HG03045 (cell line): ENCODE results near the gene GTF2H4.
"Not testable (repeated sequence)": the region's sequence is repeated elsewhere in the genome, so short reads cannot be mapped to it uniquely, and the experiment has no call there.

ENCODE experiments used
- ATAC-seq: cut with Tn5 transposase; IDR thresholded peaks from one replicate; pipeline ENCODE4 v1.9.1; 2021; ENCODE audit warnings: mild to moderate bottlenecking, moderate library complexity; ENCODE audit not compliant: unreplicated experiment

Gene GTF2H4

DNA sequence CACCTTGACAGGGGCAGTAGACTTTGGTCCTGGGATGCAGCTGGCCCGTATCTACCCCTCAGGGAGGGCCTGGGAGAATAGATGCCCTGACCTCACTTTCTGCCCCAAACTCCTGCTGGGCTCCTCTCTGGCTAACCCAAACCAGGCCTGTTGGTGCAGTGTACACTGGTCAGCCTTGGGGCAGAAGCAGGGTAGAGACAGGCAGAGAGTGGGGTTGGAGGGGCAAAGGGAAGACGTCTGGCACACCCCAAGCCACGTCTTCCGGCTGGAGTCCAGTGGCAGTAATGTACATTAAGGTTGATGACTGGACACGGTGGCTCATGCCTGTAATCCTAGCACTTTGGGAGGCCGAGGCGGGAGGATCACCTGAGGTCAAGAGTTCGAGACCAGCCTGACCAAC, 14.3 kb upstream of the GTF2H4 start:
- no peak for ATAC-seq

DNA sequence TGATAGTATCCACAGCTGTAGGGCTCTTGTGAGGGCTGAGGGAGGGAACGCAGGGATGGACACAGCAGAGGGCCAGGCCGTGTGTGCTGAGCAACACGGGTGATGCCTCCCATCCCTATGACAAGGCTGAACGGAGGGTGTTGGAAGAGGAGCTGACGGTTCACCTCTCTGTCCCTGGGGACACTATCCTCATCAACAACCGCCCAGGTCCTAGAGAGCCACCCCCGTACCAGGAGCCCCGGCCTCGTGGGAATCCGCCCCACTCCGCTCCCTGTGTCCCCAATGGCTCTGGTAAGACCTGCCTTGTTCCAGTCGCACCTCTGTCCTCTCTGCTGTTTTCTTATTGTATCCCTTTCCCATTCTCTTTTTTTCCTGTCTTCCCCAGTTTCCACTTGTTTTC, 13.6 kb upstream of the GTF2H4 start:
- ATAC-seq: no peak

DNA sequence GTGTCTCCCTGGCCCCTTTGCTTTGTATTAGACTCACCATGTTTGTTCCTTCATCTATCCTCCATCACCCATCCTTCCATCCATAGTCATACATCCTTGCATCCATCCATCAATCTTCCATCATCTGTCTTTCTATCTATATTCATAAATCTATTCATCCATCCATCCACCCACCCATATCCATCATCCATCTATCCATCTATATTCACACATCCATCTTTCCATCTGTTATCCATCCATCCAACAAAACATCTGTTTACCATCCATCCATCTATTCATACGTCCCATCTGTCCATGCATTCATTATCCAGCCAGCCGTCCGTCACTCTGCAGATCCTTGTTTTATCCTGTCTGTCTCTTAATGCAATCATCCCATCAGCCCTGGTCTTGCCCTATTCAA, 13.1 kb upstream of the GTF2H4 start:
- no peak for ATAC-seq

DNA sequence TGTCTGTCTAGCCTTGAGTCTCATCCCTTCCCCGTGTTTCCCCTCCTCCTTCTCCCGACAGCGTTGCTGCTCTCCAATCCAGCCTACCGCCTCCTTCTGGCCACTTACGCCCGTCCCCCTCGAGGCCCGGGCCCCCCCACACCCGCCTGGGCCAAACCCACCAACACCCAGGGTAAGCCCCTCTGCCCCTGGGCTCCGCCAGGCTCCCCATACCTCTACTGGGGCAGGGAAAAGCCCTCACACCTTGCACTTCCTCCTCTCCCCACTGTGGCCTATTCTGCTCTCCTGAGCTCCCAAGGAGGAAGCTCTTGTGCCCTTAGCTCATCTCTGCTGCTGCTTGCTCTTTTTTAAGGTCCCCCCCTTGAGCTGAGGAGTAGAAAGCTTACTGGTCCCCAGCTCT, 12.7 kb upstream of the GTF2H4 start:
- no peak for ATAC-seq

DNA sequence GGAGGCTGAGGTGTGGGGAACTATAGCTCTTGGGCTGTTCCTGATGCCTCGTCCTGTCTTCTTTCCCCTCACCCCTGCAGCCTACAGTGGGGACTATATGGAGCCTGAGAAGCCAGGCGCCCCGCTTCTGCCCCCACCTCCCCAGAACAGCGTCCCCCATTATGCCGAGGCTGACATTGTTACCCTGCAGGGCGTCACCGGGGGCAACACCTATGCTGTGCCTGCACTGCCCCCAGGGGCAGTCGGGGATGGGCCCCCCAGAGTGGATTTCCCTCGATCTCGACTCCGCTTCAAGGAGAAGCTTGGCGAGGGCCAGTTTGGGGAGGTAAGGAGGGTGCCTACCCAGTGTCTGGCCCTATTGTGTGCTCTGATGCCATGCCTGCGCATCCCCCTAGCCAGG, 11.5 kb upstream of the GTF2H4 start:
- no peak for ATAC-seq

DNA sequence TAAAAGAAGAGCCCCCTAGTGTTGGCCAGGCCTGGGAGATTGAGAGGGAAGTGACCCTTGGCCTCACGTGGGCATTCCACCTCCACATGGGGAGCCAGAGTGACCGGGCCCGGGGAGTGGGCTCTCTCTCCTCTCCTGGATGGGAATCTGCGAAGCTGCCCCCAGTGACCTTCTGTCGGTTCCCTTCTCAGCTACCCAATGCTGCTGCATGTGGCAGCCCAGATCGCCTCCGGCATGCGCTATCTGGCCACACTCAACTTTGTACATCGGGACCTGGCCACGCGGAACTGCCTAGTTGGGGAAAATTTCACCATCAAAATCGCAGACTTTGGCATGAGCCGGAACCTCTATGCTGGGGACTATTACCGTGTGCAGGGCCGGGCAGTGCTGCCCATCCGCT, 10.1 kb upstream of the GTF2H4 start:
- ATAC-seq: no peak

DNA sequence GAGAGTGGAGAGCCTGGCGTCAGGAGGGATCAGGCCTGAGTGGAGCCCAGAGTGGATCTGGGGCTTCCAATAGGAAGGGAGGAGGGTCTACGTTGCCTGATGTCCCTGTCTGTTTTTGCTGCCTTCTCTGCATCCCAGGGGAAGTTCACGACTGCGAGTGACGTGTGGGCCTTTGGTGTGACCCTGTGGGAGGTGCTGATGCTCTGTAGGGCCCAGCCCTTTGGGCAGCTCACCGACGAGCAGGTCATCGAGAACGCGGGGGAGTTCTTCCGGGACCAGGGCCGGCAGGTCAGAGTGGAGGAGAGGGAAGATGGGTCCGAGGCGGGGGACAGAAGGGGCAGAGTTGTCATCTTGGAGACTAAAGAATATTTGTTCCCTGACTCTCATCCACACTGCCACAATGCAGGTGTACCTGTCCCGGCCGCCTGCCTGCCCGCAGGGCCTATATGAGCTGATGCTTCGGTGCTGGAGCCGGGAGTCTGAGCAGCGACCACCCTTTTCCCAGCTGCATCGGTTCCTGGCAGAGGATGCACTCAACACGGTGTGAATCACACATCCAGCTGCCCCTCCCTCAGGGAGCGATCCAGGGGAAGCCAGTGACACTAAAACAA, 9.2 kb upstream of the GTF2H4 start:
- ATAC-seq: no peak

DNA sequence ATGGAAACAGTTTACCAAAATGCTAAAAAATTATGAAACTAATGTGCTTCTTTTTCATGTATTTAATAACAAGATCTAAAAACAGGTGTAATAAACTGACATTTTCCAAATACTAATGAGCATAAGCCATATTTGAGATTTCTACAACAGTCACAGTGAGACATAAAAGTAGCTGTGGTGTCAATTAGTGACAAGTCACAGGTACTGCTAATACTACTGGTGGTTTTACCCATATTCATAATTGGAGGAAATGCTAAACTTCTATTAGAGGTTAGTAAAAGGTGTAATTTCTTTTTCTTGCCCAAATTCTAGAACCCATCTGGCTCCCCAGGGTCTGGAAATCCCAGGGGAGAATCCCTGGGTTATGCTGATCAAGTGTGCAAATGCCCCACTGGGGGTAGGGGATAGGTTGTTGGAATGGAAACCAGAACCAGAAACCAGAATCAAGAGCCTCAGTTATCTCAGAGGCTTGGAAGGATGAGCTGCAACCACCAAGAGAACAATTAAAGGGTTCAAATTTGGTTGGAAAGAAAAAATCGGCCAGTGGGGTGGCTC, 7.1 kb upstream of the GTF2H4 start:
- ATAC-seq: no peak

DNA sequence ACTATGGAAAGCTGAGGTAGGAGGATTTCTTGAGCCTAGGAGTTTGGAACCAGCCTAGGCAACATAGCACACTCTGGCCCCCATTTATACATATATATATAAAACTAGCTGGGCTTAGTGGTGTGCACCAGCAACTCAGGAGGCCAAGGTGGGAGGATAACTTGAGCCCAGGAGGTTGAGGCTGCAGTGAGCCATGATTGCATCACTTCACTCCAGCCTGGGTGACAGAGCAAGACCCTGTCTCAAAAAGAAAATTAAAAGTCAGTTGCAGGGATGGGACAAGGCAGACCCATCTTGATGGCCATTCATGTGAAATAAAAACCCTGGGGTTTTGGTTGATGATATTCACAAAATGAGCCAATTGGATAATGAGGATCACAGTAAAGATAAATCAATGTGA, 6.6 kb upstream of the GTF2H4 start:
- no peak for ATAC-seq

DNA sequence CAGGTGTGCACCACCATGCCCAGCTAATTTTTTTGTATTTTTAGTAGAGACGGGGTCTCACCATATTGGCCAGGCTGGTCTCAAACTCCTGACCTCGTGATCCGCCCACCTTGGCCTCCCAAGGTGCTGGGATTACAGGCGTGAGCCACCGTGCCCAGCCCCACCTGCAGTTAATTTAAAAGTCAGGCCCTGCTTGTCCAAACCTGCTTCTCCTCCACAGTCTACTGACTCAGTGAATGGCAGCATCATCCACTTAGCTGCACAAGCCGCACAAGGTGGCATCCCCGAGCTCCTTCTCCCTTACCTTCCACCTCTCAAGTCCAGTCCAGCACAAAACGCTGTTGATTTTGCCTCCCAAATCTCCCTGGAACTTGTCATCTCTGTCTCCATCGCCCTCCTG, 5.8 kb upstream of the GTF2H4 start:
- not testable (repeated sequence) for ATAC-seq

DNA sequence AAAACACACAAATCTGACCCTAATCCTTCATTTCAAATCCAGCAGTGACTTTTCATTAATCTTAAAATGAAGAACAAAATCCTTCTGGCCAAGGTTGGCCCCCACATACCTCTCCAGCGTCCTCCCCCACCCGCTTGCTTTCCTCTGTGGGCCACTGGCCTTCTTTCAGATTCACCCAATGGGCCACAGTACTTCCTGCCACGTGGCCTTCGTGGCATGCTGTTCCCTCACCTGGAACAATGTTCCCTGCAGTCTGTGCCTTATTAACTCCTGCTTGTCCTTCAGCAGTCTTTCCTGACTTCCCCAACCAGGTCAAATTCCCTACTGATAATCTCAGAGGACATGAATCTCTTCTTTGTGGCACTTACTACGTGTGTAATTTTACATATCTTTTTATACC, 5.3 kb upstream of the GTF2H4 start:
- no peak for ATAC-seq

DNA sequence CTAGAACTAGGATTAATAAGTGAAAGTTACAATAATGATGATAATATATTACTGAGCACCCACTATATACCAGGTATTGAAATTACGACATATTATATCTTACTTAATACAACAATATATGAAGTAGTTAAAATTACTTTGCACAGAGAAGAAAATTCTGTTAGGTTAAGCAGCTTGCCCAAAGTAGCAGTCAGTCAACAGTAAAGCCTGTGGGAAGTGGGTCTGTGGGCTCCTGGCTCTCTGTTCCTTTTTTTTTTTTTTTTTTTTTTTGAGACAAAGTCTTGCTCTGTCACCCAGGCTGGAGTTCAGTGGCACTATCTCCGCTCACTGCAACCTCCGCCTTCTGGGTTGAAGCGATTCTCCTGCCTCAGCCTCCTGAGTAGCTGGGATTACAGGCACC, 4.8 kb upstream of the GTF2H4 start:
- ATAC-seq: no peak

DNA sequence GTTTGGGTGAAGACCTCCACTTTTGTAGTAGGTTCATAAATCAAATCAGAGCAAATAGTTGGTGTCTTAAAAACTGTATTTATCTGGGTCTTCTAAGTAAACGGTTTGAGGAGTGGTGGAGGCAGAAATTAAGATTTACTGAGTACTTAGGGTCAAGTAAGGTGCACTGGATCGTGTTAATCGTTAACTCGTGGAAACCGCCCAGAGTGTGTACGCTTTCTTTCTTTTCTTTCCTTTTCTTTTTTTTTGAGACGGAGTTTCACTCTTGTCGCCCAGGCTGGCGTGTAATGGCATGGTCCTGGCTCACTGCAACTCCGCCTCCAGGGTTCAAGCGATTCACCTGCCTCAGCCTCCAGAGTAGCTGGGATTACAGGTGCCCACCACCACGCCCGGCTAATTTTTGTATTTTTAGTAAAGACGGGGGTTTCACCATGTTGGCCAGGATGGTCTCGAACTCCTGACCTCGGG, 683 bp upstream of the GTF2H4 start:
- ATAC-seq: not testable (repeated sequence)

DNA sequence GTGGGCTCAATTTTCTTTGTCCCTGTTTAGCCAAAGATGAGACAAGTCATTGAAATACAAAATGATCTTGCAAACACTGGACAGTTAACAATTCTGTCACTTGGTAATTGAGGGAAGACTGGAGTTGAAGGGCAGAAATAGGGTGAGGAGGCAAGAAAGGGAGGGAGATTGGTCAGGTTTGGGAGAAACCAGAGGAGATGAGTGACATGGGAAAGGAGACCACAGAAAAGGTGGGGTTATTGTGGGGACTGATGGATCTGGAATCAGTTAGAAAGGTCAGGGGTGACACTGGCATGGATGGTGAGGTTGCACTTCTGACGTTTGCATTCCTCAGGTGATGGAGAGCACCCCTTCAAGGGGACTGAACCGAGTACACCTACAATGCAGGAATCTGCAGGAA, 693 bp downstream of the GTF2H4 start:
- ATAC-seq: no peak

DNA sequence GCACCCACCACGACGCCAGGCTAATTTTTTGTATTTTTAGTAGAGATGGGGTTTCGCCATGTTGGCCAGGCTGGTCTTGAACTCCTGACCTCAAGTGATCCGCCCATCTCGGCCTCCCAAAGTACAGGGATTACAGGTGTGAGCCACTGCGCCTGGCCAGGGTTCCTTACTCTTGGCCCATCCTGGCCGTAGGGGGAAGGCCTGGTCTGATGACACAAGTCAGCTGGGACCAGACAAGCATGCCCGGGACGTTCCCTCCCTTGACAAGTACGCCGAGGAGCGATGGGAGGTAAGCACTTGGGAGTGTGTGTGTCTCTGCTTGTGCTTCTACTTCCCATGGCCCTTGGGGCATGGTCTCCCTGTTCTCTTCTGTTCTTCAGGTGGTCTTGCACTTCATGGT, 2.5 kb downstream of the GTF2H4 start:
- not testable (repeated sequence) for ATAC-seq

DNA sequence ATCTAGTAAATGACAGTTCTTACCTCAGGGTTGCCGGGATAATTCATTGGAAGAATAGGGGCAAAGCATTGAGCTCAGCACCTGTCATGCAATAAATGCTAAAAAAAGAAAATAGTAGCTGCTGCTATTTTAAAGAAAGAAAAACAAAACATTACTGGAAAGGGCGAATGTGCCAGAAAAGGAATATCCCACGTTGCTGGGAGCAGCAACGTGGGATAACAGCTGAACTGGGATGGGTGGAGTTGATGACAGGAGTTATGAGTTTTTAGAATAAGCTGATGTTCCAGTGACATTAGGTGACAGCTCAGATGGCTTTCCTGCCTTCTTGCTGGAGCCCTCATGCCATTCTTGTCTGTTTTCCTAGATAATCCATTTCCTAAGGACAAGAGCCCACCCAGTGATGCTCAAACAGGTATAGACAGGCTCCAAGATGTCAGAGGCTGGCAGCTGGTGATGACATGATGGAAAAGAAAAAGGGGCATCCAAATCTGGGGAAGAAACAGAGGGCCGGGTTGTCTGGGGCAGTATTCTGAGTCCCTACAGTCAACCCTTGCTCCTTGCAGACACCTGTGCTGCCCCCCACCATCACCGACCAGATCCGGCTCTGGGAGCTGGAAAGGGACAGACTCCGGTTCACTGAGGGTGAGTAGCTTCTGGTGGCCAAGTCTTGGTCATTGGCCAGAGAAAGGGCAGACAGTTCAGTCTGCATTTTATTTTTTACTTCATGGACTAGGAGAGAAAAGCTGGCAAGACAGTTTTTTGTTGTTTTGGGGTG, 4.9 kb downstream of the GTF2H4 start:
- ATAC-seq: no peak

DNA sequence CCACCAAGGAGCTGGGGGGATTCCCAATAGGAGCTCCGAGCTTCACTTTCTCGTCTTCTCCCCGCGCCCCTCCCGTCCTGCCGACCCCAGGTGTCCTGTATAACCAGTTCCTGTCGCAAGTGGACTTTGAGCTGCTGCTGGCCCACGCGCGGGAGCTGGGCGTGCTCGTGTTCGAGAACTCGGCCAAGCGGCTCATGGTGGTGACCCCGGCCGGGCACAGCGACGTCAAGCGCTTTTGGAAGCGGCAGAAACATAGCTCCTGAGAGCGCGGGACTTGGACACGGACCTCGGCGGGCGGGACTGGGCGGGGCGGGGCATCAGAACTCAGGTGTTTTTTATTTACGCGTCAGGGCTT, 5.7 kb downstream of the GTF2H4 start:
- ATAC-seq: peak; percentile 25

DNA sequence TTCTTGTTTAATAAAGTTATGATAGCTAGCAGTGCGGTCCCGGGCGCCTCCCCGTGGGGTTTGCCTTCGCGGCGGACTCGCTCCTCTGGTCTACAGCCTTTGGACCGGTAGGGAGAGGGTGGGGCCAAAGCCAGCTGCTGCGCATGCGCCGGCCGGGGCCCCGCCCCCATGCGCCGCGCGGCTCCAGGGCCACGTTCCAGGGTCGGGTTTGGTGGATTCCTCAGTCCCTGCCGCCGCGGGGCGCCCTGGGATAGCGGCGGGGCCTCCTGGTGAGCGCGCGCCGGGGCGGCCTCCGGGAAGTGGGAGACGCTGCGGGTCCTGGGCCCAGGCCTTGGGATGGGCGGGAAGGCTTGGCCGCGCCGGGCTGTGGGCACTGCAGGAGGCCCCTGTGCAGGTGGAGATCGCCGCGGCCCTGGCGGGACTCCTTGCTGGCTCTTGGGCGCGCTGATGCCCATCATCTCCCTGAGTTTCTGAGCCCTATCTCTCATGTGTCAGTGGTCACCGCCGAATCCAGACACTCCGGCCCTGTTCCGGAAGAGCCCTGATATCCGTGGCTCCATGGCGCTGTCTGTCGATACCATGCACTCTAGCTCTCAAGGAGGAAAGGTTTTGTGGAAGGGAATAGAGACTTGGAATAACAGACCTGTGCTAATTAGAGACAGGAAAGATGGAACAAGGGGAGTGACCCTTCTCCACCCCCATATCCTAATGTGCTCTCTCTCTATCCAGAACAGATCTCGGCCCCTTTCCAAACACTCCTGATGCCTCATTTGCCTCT, 6.3 kb downstream of the GTF2H4 start, which contains the start of gene VARS2:
VARS2 (plus strand) TSS at position 163 of the 778 bp plus-strand sequence; CDS start at position 762, 599 bp downstream.
- peak; percentile 88 for ATAC-seq

DNA sequence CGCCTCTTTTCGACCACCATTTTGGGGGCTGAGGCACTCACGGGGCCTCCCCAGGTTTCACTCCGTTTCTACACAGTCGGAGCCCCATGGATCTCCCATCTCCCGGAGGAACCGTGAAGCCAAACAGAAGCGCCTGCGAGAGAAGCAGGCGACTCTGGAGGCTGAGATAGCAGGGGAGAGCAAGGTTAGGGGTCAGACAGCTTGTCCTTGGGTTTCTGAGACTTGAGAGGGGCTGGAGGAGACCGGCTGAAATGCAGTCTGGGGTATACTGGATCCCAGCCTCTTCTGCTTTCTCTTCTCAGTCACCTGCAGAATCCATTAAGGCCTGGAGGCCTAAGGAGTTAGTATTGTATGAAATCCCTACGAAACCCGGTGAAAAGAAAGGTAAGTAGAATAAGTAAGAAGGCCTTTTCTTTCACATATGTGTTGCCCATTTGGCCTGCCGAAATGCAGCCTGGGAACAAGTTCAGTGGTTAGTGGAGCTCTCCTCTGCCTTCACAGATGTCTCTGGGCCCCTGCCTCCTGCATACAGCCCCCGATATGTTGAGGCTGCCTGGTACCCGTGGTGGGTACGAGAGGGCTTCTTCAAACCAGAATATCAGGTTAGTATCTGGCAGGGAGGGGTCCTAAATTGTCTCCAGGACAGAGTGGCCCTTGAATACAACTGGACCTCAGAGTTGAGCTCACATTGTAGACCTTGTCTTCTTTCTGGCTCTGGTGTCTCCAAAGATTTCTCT, 7.0 kb downstream of the GTF2H4 start:
- no peak for ATAC-seq

DNA sequence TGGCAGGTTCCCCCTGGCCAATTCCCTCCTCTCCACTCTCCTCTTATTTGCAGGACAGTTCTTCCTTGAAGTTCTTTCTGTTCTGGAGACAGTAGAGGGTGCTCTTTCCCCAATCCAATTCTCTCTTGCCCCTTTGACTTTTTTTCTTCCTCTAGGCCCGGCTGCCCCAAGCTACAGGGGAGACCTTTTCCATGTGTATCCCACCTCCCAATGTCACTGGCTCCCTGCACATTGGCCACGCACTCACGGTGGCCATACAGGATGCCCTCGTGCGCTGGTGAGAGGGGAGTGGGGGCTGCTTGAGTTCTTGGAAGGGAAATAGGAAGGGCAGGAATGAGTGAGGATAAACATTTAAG, 7.6 kb downstream of the GTF2H4 start:
- ATAC-seq: no peak

DNA sequence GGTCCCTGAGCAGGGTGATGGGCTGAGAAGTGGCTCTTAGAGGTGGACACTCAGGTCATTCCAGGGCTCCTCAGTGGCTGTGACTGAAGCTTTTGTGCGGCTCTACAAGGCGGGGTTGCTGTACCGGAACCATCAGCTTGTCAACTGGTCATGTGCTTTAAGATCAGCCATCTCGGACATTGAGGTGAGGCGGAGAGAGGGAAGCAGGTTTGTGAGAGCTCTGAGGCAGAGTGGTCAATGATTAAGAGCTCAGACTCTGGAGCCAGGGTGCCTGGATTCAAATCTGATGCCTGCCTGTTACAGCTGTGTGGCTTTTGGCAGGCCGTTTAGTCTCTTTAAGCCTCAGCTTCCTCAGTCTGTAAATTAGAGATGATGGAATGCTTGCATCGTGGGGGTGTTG, 9.0 kb downstream of the GTF2H4 start:
- ATAC-seq: no peak
